GM04504 (cell line): ENCODE measurements around the gene TPT1.
A peak's percentile ranks its signal among the peaks of the same experiment; 100 is the strongest.
"Not testable (repeated sequence)": the region's sequence is repeated elsewhere in the genome, so short reads cannot be mapped to it uniquely, and the experiment has no call there.

ENCODE experiments used
- DNase-seq: peaks from one replicate; pipeline ENCODE4 v3.0.0-alpha.2; 2012; ENCODE audit warnings: low read depth

The TPT1 gene

GRCh38 chr13:45367358-45367757 lies 26.4 kb upstream of the TPT1 start:
- peak; percentile 69 for DNase-seq

GRCh38 chr13:45365558-45365885 lies 24.5 kb upstream of the TPT1 start:
- DNase-seq = no peak

GRCh38 chr13:45364876-45365557 lies 24.0 kb upstream of the TPT1 start:
- no peak for DNase-seq

- no peak for DNase-seq
These were observed 22.0 kb upstream of the TPT1 start for GRCh38 chr13:45362939-45363338.

GRCh38 chr13:45361596-45362206 lies 20.7 kb upstream of the TPT1 start:
- no peak for DNase-seq

GRCh38 chr13:45356966-45357672 lies 16.1 kb upstream of the TPT1 start:
- DNase-seq = no peak

- no peak for DNase-seq
These were observed 12.9 kb upstream of the TPT1 start for GRCh38 chr13:45353895-45354294.

- no peak for DNase-seq
These were observed 11.0 kb upstream of the TPT1 start for GRCh38 chr13:45352031-45352430.

GRCh38 chr13:45350152-45350551 lies 9.2 kb upstream of the TPT1 start:
- no peak for DNase-seq

GRCh38 chr13:45349438-45349837 lies 8.5 kb upstream of the TPT1 start:
- no peak for DNase-seq

GRCh38 chr13:45344064-45344463 lies 3.1 kb upstream of the TPT1 start:
- not testable (repeated sequence) for DNase-seq

- DNase-seq = not testable (repeated sequence)
These were observed 2.1 kb upstream of the TPT1 start for GRCh38 chr13:45343102-45343501.

- DNase-seq = not testable (repeated sequence)
These were observed 1.7 kb upstream of the TPT1 start for GRCh38 chr13:45342668-45343067.

GRCh38 chr13:45341799-45342500 lies 967 bp upstream of the TPT1 start:
- DNase-seq = no peak

- peak; percentile 86 for DNase-seq
These were observed 455 bp downstream of the TPT1 start for GRCh38 chr13:45340422-45341033.

- DNase-seq = no peak
These were observed 1.1 kb downstream of the TPT1 start for GRCh38 chr13:45339867-45340266.

GRCh38 chr13:45339399-45339798 lies 1.6 kb downstream of the TPT1 start:
- DNase-seq = no peak

- DNase-seq = no peak
These were observed 3.2 kb downstream of the TPT1 start for GRCh38 chr13:45337803-45338202.

- DNase-seq = no peak
These were observed 3.6 kb downstream of the TPT1 start for GRCh38 chr13:45337395-45337794.

GRCh38 chr13:45336025-45336800 lies 4.8 kb downstream of the TPT1 start:
- no peak for DNase-seq

- DNase-seq = no peak
These were observed 5.5 kb downstream of the TPT1 start for GRCh38 chr13:45335397-45336024.
